Upper lobe of left lung (tissue), 4 donors: ENCODE data around the gene MEFV.

ENCODE experiments used
- POLR2A ChIP-seq, 4 donors: fragments of 450-650 bp; IDR thresholded peaks; one replicate each; pipeline ENCODE4 v1.5.1; 2016 to 2017; ENCODE audit warnings: antibody characterized with exemption in 4 of 4, mild to moderate bottlenecking in 2 of 4
- TF ChIP-seq, protein P1 (sequence below), 6 experiments: fragments of 450-650 bp in 4 of 6; fragments of 200-600 bp in 2 of 6; sonication (generic) in 2 of 6; IDR thresholded peaks; one replicate each; pipeline ENCODE4 v1.5.1; 2016 to 2019; ENCODE audit warnings: antibody characterized with exemption in 6 of 6

DNA sequence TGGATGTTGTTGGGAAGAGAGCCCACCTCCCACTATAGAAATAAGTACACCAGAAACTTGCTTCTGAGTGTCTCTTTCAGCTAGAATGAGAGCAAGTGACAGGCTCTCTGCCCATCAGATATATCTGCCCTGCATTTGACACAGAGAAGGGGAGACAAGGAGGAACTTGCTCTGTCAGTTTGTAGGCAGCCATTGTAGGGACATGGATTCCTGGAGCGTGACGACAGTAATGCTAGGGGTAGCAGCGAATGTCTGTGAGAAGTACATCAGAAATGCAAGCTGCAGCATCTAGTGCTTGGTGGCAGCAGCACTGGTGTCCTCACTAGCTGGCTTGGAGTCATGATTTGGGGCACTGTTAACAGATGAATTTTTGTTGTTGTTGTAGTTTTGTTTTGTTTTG is 44.4 kb downstream of the MEFV start:
- no peak for TF ChIP-seq POLR2A (IDR thresholded peaks at IDR 0.05)
- TF ChIP-seq, protein P1, sequence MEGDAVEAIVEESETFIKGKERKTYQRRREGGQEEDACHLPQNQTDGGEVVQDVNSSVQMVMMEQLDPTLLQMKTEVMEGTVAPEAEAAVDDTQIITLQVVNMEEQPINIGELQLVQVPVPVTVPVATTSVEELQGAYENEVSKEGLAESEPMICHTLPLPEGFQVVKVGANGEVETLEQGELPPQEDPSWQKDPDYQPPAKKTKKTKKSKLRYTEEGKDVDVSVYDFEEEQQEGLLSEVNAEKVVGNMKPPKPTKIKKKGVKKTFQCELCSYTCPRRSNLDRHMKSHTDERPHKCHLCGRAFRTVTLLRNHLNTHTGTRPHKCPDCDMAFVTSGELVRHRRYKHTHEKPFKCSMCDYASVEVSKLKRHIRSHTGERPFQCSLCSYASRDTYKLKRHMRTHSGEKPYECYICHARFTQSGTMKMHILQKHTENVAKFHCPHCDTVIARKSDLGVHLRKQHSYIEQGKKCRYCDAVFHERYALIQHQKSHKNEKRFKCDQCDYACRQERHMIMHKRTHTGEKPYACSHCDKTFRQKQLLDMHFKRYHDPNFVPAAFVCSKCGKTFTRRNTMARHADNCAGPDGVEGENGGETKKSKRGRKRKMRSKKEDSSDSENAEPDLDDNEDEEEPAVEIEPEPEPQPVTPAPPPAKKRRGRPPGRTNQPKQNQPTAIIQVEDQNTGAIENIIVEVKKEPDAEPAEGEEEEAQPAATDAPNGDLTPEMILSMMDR (IDR thresholded peaks at IDR 0.05), result no peak
